ENCODE measurements around the gene GPC1.

DNA sequence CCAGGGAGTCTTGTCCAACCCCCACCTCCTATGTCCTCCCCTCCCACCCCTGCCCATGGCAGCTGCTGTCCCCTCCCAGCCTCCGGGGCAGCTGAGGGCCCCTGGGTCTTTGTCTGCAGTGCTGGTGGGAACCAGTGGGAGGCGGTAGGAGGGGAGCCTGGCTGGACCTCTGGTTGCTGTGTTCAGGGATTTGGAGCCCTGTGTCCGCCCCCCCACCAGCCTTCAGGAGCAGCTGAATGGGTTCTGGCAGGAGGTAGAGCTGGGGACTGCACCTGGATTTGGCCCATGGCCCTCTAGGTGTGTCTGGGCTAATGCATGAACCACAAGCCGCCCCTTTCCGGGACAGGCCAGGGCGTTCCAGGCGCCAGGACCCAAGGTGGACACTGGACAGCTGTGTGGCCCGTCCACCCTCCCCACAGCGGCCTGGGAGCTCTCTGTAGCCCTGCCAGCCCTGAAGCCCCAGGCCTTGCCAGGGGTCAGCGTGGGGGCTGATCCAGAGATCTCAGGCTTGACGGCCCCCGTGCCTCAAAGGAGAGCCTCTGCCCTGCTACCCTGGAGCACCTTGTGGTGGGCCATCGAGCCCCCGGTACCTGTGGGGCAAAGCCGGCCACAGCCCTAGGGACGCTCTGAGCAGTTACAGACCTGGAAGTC lies 25.4 kb downstream of the GPC1 start:
- TF ChIP-seq, protein P1, sequence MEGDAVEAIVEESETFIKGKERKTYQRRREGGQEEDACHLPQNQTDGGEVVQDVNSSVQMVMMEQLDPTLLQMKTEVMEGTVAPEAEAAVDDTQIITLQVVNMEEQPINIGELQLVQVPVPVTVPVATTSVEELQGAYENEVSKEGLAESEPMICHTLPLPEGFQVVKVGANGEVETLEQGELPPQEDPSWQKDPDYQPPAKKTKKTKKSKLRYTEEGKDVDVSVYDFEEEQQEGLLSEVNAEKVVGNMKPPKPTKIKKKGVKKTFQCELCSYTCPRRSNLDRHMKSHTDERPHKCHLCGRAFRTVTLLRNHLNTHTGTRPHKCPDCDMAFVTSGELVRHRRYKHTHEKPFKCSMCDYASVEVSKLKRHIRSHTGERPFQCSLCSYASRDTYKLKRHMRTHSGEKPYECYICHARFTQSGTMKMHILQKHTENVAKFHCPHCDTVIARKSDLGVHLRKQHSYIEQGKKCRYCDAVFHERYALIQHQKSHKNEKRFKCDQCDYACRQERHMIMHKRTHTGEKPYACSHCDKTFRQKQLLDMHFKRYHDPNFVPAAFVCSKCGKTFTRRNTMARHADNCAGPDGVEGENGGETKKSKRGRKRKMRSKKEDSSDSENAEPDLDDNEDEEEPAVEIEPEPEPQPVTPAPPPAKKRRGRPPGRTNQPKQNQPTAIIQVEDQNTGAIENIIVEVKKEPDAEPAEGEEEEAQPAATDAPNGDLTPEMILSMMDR (conservative IDR thresholded peaks at IDR 0.05): no peak
- no peak for TF ChIP-seq ZFX (IDR thresholded peaks at IDR 0.05)

All from C4-2B (cell line).